ENCODE measurements around the gene CDK5. TPM values are rescaled to one million over a fixed set of nuclear protein-coding genes. Genes with fewer than 3 reads are reported as not detected.

The CDK5 gene
- total RNA-seq, 1 donor: 22.9 TPM

DNA sequence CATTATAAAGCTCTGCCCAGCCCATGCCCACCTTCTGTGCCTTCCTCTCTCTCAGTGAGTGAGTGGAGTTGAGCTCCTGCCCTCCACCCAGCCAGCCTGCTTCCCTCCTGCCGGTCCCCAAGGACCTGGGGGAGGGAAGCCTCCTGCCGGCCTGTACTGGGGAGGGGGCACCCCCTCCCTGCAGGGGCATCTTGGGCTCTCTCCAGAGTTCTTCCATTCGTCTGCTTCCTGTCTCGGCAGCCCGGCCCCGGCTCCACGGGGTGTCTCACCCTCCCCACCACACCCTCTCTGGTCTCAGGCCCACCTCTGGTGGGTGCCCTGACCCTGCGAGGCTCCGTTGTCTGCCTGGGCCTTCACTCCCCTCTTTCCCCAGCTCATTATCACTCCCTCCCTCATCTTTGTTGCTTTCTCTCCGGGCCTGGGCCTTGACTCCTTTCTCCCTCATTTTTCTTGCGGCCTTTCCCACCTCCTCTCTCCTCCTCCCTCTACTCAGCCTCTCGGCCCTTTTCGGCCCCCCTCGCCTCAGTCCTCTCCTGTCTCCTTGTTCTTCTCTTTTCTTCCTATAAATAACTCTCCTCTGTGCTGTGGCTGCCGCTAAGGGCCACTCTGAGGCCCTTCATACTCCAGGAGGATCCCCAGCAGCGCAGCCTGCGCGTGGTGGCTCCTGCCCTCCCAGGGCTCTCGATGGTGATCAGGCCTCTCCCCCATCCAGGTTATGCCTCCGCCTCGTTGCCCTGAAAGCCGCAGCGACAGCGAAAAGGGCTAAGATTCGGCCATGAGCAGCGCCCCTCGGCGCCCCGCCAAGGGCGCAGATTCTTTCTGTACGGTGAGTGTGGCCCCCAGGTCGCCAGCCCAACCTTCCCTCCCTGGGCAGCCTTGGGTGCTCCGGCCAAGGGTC lies 3.8 kb upstream of the CDK5 start:
- no peak for DNase-seq (ENCODE audit: low read depth)
- TF ChIP-seq, protein P1, sequence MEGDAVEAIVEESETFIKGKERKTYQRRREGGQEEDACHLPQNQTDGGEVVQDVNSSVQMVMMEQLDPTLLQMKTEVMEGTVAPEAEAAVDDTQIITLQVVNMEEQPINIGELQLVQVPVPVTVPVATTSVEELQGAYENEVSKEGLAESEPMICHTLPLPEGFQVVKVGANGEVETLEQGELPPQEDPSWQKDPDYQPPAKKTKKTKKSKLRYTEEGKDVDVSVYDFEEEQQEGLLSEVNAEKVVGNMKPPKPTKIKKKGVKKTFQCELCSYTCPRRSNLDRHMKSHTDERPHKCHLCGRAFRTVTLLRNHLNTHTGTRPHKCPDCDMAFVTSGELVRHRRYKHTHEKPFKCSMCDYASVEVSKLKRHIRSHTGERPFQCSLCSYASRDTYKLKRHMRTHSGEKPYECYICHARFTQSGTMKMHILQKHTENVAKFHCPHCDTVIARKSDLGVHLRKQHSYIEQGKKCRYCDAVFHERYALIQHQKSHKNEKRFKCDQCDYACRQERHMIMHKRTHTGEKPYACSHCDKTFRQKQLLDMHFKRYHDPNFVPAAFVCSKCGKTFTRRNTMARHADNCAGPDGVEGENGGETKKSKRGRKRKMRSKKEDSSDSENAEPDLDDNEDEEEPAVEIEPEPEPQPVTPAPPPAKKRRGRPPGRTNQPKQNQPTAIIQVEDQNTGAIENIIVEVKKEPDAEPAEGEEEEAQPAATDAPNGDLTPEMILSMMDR (IDR thresholded peaks at IDR 0.05; ENCODE audit: insufficient read depth, low read depth, low read length): no peak
- H3K4me3 ChIP-seq (ENCODE audit: low read depth, low read length): peak overlapping the region; percentile 88

DNA sequence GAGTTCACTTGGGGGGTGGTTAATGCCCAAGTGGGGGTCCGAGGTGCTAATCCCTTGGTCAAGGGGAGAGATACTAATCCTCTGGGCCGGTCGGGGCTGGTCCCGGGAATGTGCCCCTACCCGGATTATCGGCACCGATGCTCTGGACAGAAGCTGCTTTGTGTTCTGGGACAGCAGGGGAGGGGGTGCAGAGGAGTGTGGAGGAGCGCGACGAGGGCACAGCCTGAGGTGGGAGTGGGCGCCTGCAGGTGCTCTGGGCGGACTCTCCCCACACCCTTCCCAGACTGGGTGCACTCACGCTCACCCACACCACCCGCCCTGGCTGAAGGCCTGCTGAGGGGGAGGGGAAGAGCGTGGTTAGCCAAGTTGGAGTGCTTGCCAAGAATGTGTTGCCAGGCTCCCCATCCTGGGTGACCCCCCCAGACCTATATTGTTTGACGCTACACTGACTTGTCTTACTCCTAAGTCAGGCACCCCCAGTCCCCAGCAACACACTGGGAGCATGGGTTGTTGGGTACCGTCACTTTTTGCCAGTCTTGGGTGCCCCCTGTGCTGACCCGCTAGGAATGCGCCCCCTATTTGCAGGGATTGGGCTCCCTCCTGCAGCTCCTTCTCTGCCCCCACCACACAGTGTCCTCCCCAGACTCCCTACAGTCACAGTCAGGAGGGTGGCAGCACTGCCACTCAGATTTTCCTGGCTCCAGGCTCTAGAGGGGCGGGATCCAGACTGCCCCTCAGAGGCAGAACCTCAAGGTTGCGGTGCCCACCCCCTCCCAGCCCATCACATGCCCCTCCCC lies 2.9 kb upstream of the CDK5 start:
- TF ChIP-seq, protein P1 (IDR thresholded peaks at IDR 0.05; ENCODE audit: insufficient read depth, low read depth, low read length): peak; percentile 7
- peak; percentile 33 for DNase-seq (ENCODE audit: low read depth)

DNA sequence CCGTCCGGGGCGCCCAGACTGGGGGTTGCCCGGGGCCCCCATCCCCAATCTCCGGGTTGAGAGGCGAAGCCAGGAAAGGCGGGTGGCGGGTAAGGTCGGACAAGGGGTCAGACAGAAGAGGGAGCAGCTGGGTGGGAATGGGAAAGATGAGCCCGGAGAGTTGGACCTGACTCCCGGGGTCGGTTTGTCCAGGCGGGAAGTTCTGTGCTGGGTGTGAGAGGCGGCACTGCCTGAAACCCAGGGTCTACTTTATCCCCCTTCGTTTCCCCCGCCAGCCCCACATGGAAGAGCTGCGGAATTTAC lies 2.4 kb upstream of the CDK5 start:
- no peak for DNase-seq (ENCODE audit: low read depth)
- peak overlapping the region; percentile 88 for H3K4me3 ChIP-seq (ENCODE audit: low read depth, low read length)
- TF ChIP-seq, protein P1 (IDR thresholded peaks at IDR 0.05; ENCODE audit: insufficient read depth, low read depth, low read length): no peak

More for the DNA sequence above, 2.9 kb upstream of the CDK5 start:
- peak overlapping the region; percentile 88 for H3K4me3 ChIP-seq (ENCODE audit: low read depth, low read length)

DNA sequence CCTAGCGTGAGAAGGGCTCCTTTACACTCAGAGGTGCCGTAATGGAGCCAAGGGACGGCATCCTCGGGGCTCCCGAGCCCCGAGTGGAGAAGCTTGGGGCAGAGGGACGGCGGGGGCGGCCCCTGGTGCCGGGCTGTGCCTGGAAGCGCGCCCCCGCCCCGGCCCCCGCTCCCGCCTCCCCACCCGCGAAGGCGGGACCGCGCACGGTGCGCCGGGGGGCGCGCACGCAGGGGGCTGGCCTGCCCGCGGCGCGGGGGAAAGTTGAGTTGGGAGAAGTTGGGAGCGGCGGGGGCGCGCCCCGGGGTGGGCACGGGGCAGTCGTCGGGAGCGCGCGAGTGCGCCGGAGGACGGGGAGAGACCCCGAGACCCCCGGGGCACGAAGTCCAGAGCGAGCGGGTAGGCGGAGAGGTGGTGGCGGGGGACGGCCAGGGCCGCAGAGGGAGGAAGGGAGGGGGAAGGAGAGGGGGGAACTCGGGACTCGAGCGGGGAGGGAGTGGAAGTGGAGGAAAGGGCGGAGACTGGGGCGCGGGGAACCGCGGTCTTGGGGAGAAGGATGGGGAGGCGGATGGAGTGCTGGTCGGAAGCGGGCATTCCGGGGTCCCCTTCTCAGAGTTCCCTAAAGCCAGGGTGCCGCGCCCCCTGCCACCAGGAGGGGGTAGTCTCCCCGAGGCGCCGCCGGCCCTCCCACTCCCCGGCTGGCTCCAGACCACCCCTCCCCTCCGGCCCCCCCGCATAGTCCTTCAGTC lies 1.8 kb upstream of the CDK5 start, which contains the start of gene SLC4A2:
SLC4A2 (plus strand) TSS at position 223 of the 746 bp plus-strand sequence. CDS start 2,399 bp downstream, outside the sequence.
- peak within 1 kb of the TSS; percentile 88 for H3K4me3 ChIP-seq (ENCODE audit: low read depth, low read length)
- peak; percentile 72 for DNase-seq (ENCODE audit: low read depth)
- TF ChIP-seq, protein P1 (IDR thresholded peaks at IDR 0.05; ENCODE audit: insufficient read depth, low read depth, low read length): peak; percentile 54

DNA sequence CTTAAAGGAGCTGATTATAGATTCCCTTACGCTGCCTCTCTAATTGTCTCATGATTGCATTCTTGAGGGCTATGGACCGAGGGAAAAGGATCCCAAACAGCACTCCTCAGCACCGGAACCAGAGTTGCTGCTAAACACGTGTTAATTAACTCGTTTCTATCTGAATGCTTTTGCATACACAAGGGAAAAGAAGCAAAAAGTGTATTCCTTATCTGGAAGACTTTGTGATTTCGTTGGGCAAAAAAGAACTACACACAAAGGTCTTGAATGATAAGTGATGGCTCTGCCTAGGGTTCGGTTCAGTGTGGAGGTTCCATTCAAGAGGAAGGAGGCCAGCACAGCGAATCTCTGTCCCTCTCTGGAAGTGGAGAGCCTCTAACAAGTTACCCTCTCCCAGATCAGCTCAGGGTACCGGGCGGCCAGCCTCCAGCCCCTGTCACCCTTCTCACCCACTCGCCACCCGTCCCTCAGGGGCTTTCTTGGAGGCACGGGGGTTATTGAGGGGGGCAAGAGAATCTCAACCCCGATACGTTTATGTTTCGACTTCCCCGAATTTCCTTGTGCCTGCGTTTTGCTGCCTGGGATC lies 1.2 kb upstream of the CDK5 start:
- peak; percentile 68 for DNase-seq (ENCODE audit: low read depth)
- H3K4me3 ChIP-seq (ENCODE audit: low read depth, low read length): peak overlapping the region; percentile 87
- TF ChIP-seq, protein P1 (IDR thresholded peaks at IDR 0.05; ENCODE audit: insufficient read depth, low read depth, low read length): no peak
